ENCODE results near the gene EME2. TPM values are rescaled to one million over a fixed set of nuclear protein-coding genes. Genes with fewer than 3 reads are reported as not detected.
"Not testable (repeated sequence)": the region's sequence is repeated elsewhere in the genome, so short reads cannot be mapped to it uniquely, and the experiment has no call there.

EME2 gene
- total RNA-seq, 2 experiments from 2014 or later = 11.9 to 15.3 TPM

GRCh38 chr16:1791943-1792812 is 19.6 kb downstream of the EME2 start:
- no peaks in the 10 kb centered on the region for H3K4me1 Mint-ChIP-seq (ENCODE audit: low read depth)
- no peak overlapping the region for H3K27ac Mint-ChIP-seq
- no peak for DNase-seq
- intact Hi-C loops (cut with micrococcal nuclease) = no loop called here
- ChIA-PET POLR2A (interaction anchor here (0.6 to 1.2 kb wide), 2 partner anchors 12 to 224 kb away, joined by 3 read pairs; no protein-coding TSS in a partner anchor), CTCF (no interaction called here)
- H3K4me3 Mint-ChIP-seq = no peak overlapping the region
- peaks cover 2% of the 10 kb centered on the region for H3K9me3 Mint-ChIP-seq
- H3K36me3 Mint-ChIP-seq = peaks cover 6% of the 10 kb centered on the region
- no peaks in the 10 kb centered on the region for H3K27me3 Mint-ChIP-seq

GRCh38 chr16:1792836-1793577 is 20.4 kb downstream of the EME2 start:
- no peak for DNase-seq
- Mint-ChIP-seq H3K27me3 (no peaks in the 10 kb centered on the region), H3K9me3 (peaks cover 7% of the 10 kb centered on the region), H3K36me3 (peaks cover 7% of the 10 kb centered on the region), H3K27ac (no peak overlapping the region), H3K4me3 (no peak overlapping the region), H3K4me1 (ENCODE audit: low read depth) (no peaks in the 10 kb centered on the region)
- POLR2A ChIA-PET = interaction anchor here (0.6 to 1.2 kb wide), 2 partner anchors 13 to 223 kb away, joined by 3 read pairs; no protein-coding TSS in a partner anchor
- CTCF ChIA-PET = no interaction called here
- intact Hi-C loops (cut with micrococcal nuclease) = no loop called here

- Mint-ChIP-seq H3K4me3 (no peak within 1 kb of the TSS), H3K9me3 (peaks cover 8% of the 10 kb centered on the region), H3K27ac (no peak within 1 kb of the TSS), H3K36me3 (peaks cover 7% of the 10 kb centered on the region), H3K4me1 (ENCODE audit: low read depth) (no peaks in the 10 kb centered on the region), H3K27me3 (no peaks in the 10 kb centered on the region)
- POLR2A ChIA-PET = interaction anchor here (1.2 kb wide), 1 partner anchor 13 kb away, joined by 3 read pairs; no protein-coding TSS in a partner anchor
- intact Hi-C loops (cut with micrococcal nuclease) = no loop called here
- DNase-seq = no peak
- CTCF ChIA-PET = no interaction called here
These were observed 21.1 kb downstream of the EME2 start, which contains the start of gene IGFALS for GRCh38 chr16:1793578-1794220. Gene IGFALS (minus strand): TSS chr16:1793705. CDS start chr16:1793652, 53 bp downstream.

- Mint-ChIP-seq H3K4me1 (ENCODE audit: low read depth) (no peaks in the 10 kb centered on the region), H3K27me3 (no peaks in the 10 kb centered on the region), H3K36me3 (peaks cover 4% of the 10 kb centered on the region), H3K9me3 (peaks cover 15% of the 10 kb centered on the region), H3K4me3 (no peak overlapping the region), H3K27ac (no peak overlapping the region)
- POLR2A ChIA-PET = no interaction called here
- intact Hi-C loops (cut with micrococcal nuclease) = no loop called here
- DNase-seq = no peak
- CTCF ChIA-PET = no interaction called here
These were observed 21.7 kb downstream of the EME2 start for GRCh38 chr16:1794221-1794871.

- no peak overlapping the region for H3K4me3 Mint-ChIP-seq
- H3K9me3 Mint-ChIP-seq = peaks cover 22% of the 10 kb centered on the region
- ChIA-PET CTCF (no interaction called here), POLR2A (no interaction called here)
- no peak for DNase-seq
- no peaks in the 10 kb centered on the region for H3K27me3 Mint-ChIP-seq
- H3K27ac Mint-ChIP-seq = no peak overlapping the region
- peaks cover 5% of the 10 kb centered on the region for H3K36me3 Mint-ChIP-seq
- intact Hi-C loops (cut with micrococcal nuclease) = no loop called here
- no peaks in the 10 kb centered on the region for H3K4me1 Mint-ChIP-seq (ENCODE audit: low read depth)
These were observed 22.5 kb downstream of the EME2 start for GRCh38 chr16:1794908-1795666.

- H3K9me3 Mint-ChIP-seq = peaks cover 25% of the 10 kb centered on the region
- DNase-seq; H3K4me1 Mint-ChIP-seq (ENCODE audit: low read depth); intact Hi-C loops (cut with micrococcal nuclease); H3K27me3 Mint-ChIP-seq; H3K4me3 Mint-ChIP-seq; H3K27ac Mint-ChIP-seq; H3K36me3 Mint-ChIP-seq; POLR2A ChIA-PET: not testable (repeated sequence)
- CTCF ChIA-PET = interaction anchor here (1.3 kb wide), 1 partner anchor 25 kb away, joined by 3 read pairs; no protein-coding TSS in a partner anchor
These were observed 26.7 kb downstream of the EME2 start for GRCh38 chr16:1799263-1799662.

- Mint-ChIP-seq H3K4me3 (no peak overlapping the region), H3K9me3 (peaks cover 25% of the 10 kb centered on the region), H3K27me3 (no peaks in the 10 kb centered on the region), H3K4me1 (ENCODE audit: low read depth) (no peaks in the 10 kb centered on the region), H3K36me3 (peaks cover 6% of the 10 kb centered on the region), H3K27ac (no peak overlapping the region)
- ChIA-PET POLR2A (no interaction called here), CTCF (interaction anchor here (1.3 kb wide), 1 partner anchor 27 kb away, joined by 3 read pairs; no protein-coding TSS in a partner anchor)
- intact Hi-C loops (cut with micrococcal nuclease) = no loop called here
- no peak for DNase-seq
These were observed 28.1 kb downstream of the EME2 start for GRCh38 chr16:1800701-1801100.

- peaks cover under 1% of the 10 kb centered on the region for H3K4me1 Mint-ChIP-seq (ENCODE audit: low read depth)
- DNase-seq = no peak
- H3K9me3 Mint-ChIP-seq = peaks cover 3% of the 10 kb centered on the region
- no peak overlapping the region for H3K27ac Mint-ChIP-seq
- peaks cover 18% of the 10 kb centered on the region for H3K36me3 Mint-ChIP-seq
- no peak overlapping the region for H3K4me3 Mint-ChIP-seq
- intact Hi-C loops (cut with micrococcal nuclease) = no loop called here
- no peaks in the 10 kb centered on the region for H3K27me3 Mint-ChIP-seq
- CTCF ChIA-PET = no interaction called here
- POLR2A ChIA-PET = no interaction called here
These were observed 35.0 kb downstream of the EME2 start for GRCh38 chr16:1807626-1808025.

- no peak overlapping the region for H3K4me3 Mint-ChIP-seq
- ChIA-PET CTCF (no interaction called here), POLR2A (no interaction called here)
- DNase-seq = no peak
- intact Hi-C loops (cut with micrococcal nuclease) = no loop called here
- peaks cover 8% of the 10 kb centered on the region for H3K4me1 Mint-ChIP-seq (ENCODE audit: low read depth)
- no peaks in the 10 kb centered on the region for H3K27me3 Mint-ChIP-seq
- peaks cover 19% of the 10 kb centered on the region for H3K36me3 Mint-ChIP-seq
- peaks cover 3% of the 10 kb centered on the region for H3K9me3 Mint-ChIP-seq
- H3K27ac Mint-ChIP-seq = no peak overlapping the region
These were observed 36.1 kb downstream of the EME2 start for GRCh38 chr16:1808691-1809090.

- peaks cover 8% of the 10 kb centered on the region for H3K4me1 Mint-ChIP-seq (ENCODE audit: low read depth)
- DNase-seq = no peak
- no peak overlapping the region for H3K27ac Mint-ChIP-seq
- POLR2A ChIA-PET = no interaction called here
- H3K27me3 Mint-ChIP-seq = no peaks in the 10 kb centered on the region
- H3K4me3 Mint-ChIP-seq = no peak overlapping the region
- H3K9me3 Mint-ChIP-seq = peaks cover 3% of the 10 kb centered on the region
- CTCF ChIA-PET = no interaction called here
- intact Hi-C loops (cut with micrococcal nuclease) = no loop called here
- H3K36me3 Mint-ChIP-seq = peaks cover 19% of the 10 kb centered on the region
These were observed 36.7 kb downstream of the EME2 start for GRCh38 chr16:1809281-1809801.

GRCh38 chr16:1810106-1810505 is 37.5 kb downstream of the EME2 start:
- no peaks in the 10 kb centered on the region for H3K27me3 Mint-ChIP-seq
- ChIA-PET CTCF (no interaction called here), POLR2A (no interaction called here)
- DNase-seq = no peak
- no peak overlapping the region for H3K4me3 Mint-ChIP-seq
- H3K27ac Mint-ChIP-seq = no peak overlapping the region
- H3K9me3 Mint-ChIP-seq = peaks cover 3% of the 10 kb centered on the region
- H3K4me1 Mint-ChIP-seq (ENCODE audit: low read depth) = peaks cover 8% of the 10 kb centered on the region
- H3K36me3 Mint-ChIP-seq = peaks cover 21% of the 10 kb centered on the region
- intact Hi-C loops (cut with micrococcal nuclease) = no loop called here

Measured in activated CD4-positive, alpha-beta memory T cell treated with anti-CD3 and anti-CD28 coated beads for 36 hours (primary cell).